SK-N-SH (cell line): Measurements from ENCODE around the gene ACYP2. TPM values are rescaled to one million over a fixed set of nuclear protein-coding genes. Genes with fewer than 3 reads are reported as not detected.

Experiments used
- CTCF ChIA-PET: fragments of 300-600, 350-600 bp; formaldehyde crosslinking; extraction: SDS; loops from one replicate; lab custom pipeline; 2021; lab: Yijun Ruan, JAX
- POLR2A ChIA-PET: fragments of 350-600 bp; sonication (Branson Sonifier 250); formaldehyde crosslinking; extraction: SDS; loops from one replicate; lab custom pipeline; 2020; ENCODE audit warnings: antibody characterized with exemption, inconsistent platforms; lab: Yijun Ruan, JAX
- DNase-seq: peaks from one replicate; pipeline ENCODE4 v3.0.0; 2012
- H2AFZ ChIP-seq: fragments of 200-600 bp; sonication (generic); 2 replicates; pipeline ENCODE4 v1.8.1; 2016; ENCODE audit warnings: antibody characterized with exemption, mild to moderate bottlenecking, low read depth
- H3F3A ChIP-seq: fragments of 200-600 bp; sonication (generic); replicated peaks from 2 replicates; pipeline ENCODE3; 2016; ENCODE audit warnings: antibody characterized with exemption, mild to moderate bottlenecking; ENCODE audit not compliant: insufficient read depth
- H3K27ac ChIP-seq, 2 experiments: fragments of 200-500 bp in 1 of 2; fragments of 200-600 bp in 1 of 2; sonication (Bioruptor generic) in 1 of 2; sonication (generic), shearing (Covaris generic) in 1 of 2; 2 replicates each; pipeline versions ENCODE4 v1.5.1 to v1.6.1; 2014 to 2016; ENCODE audit warnings: low read depth in 2 of 2, inconsistent platforms in 1 of 2, low read length in 1 of 2, mild to moderate bottlenecking in 1 of 2, mixed read lengths in 1 of 2
- H3K27me3 ChIP-seq: fragments of 200-600 bp; sonication (generic), shearing (Covaris generic); 2 replicates; pipeline ENCODE4 v1.6.1; 2016; ENCODE audit warnings: mixed run types; ENCODE audit not compliant: insufficient read depth
- H3K36me3 ChIP-seq, 2 experiments: fragments of 200-500 bp in 1 of 2; fragments of 200-600 bp in 1 of 2; sonication (Bioruptor generic) in 1 of 2; sonication (generic) in 1 of 2; replicated peaks in 1 of 2; 2 replicates each; pipeline versions ENCODE3 to v1.5.1; 2014 to 2016; ENCODE audit warnings: low read length in 1 of 2, mild to moderate bottlenecking in 1 of 2; ENCODE audit not compliant: insufficient read depth in 2 of 2, control insufficient read depth in 1 of 2
- H3K4me1 ChIP-seq, 2 experiments: fragments of 200-500 bp in 1 of 2; fragments of 200-600 bp in 1 of 2; sonication (Bioruptor generic) in 1 of 2; sonication (generic), shearing (Covaris generic) in 1 of 2; 2 replicates each; pipeline versions ENCODE4 v1.5.1 to v1.6.1; 2014 to 2016; ENCODE audit warnings: low read depth in 1 of 2, low read length in 1 of 2, mixed run types in 1 of 2; ENCODE audit not compliant: insufficient read depth in 2 of 2, control insufficient read depth in 1 of 2
- H3K4me2 ChIP-seq: fragments of 200-600 bp; sonication (generic), shearing (Covaris generic); 2 replicates; pipeline ENCODE4 v1.6.1; 2017; ENCODE audit warnings: mixed run types
- H3K4me3 ChIP-seq, 2 experiments: fragments of 200-500 bp in 1 of 2; fragments of 200-600 bp in 1 of 2; sonication (Bioruptor generic) in 1 of 2; sonication (generic), shearing (Covaris generic) in 1 of 2; 2 replicates each; pipeline versions ENCODE4 v1.5.1 to v1.8.1; 2014 to 2016; ENCODE audit warnings: low read depth in 2 of 2, inconsistent platforms in 1 of 2, low read length in 1 of 2, mild to moderate bottlenecking in 1 of 2, mixed read lengths in 1 of 2, moderate library complexity in 1 of 2
- H3K79me2 ChIP-seq: fragments of 200-600 bp; sonication (generic); 2 replicates; pipeline ENCODE4 v1.8.1; 2017; ENCODE audit warnings: mild to moderate bottlenecking; ENCODE audit not compliant: insufficient read depth
- H3K9ac ChIP-seq: fragments of 200-600 bp; sonication (generic); 2 replicates; pipeline ENCODE4 v1.6.1; 2017; ENCODE audit warnings: mixed run types
- H3K9me2 ChIP-seq: fragments of 200-600 bp; sonication (generic); 2 replicates; pipeline ENCODE4 v1.6.1; 2017; ENCODE audit warnings: mixed run types
- H3K9me3 ChIP-seq: fragments of 200-600 bp; sonication (generic); 2 replicates; pipeline ENCODE4 v1.6.1; 2017; ENCODE audit warnings: mixed run types, mild to moderate bottlenecking, moderate library complexity
- H4K20me1 ChIP-seq: fragments of 200-600 bp; sonication (generic); 2 replicates; pipeline ENCODE4 v1.6.1; 2017; ENCODE audit warnings: mild to moderate bottlenecking, mixed run types; ENCODE audit not compliant: insufficient read depth
- CTCF ChIP-seq: fragments of 200-600 bp; sonication (generic); IDR thresholded peaks from 2 replicates; pipeline ENCODE4 v1.6.1; 2017; ENCODE audit warnings: antibody characterized with exemption, mild to moderate bottlenecking, moderate library complexity
- EP300 ChIP-seq, 2 experiments: IDR thresholded peaks; 2 replicates each; pipeline versions ENCODE4 v1.4.0 to v1.6.1; 2012; ENCODE audit warnings: borderline replicate concordance in 1 of 2, low read depth in 1 of 2, low read length in 1 of 2
- JUND ChIP-seq: IDR thresholded peaks from 2 replicates; pipeline ENCODE4 v1.4.0; 2012
- NFIC ChIP-seq: IDR thresholded peaks from 2 replicates; pipeline ENCODE4 v1.4.0; 2012; ENCODE audit warnings: borderline replicate concordance
- NRF1 ChIP-seq: IDR thresholded peaks from 2 replicates; pipeline ENCODE4 v1.6.1; 2012; ENCODE audit warnings: low read depth, mild to moderate bottlenecking, low read length
- PBX3 ChIP-seq: IDR thresholded peaks from 2 replicates; pipeline ENCODE4; 2012
- POLR2AphosphoS5 ChIP-seq: IDR thresholded peaks from 2 replicates; pipeline ENCODE4 v1.6.1; 2012; ENCODE audit warnings: low read depth, low read length
- RAD21 ChIP-seq: IDR thresholded peaks from 2 replicates; pipeline ENCODE4 v1.6.1; 2012; ENCODE audit warnings: mild to moderate bottlenecking, low read length
- RFX5 ChIP-seq: IDR thresholded peaks from 2 replicates; pipeline ENCODE4 v1.6.1; 2012; ENCODE audit warnings: mild to moderate bottlenecking, improper control_type of control experiment, low read length
- RXRA ChIP-seq: IDR thresholded peaks from 2 replicates; pipeline ENCODE4 v1.4.0; 2012; ENCODE audit warnings: low read depth, mild to moderate bottlenecking, borderline replicate concordance
- TCF12 ChIP-seq: IDR thresholded peaks from 2 replicates; pipeline ENCODE4 v1.4.0; 2012
- USF1 ChIP-seq: IDR thresholded peaks from 2 replicates; pipeline ENCODE4 v1.4.0; 2012; ENCODE audit warnings: low read depth, borderline replicate concordance
- USF2 ChIP-seq: fragments of 150-350 bp; IDR thresholded peaks from 2 replicates; pipeline ENCODE4 v1.6.1; 2017; ENCODE audit warnings: antibody characterized with exemption, low read length, low read depth, borderline replicate concordance
- YY1 ChIP-seq: IDR thresholded peaks from 2 replicates; pipeline ENCODE4 v1.4.0; 2012; ENCODE audit warnings: low read depth, mild to moderate bottlenecking
- ZBTB33 ChIP-seq: IDR thresholded peaks from 2 replicates; pipeline ENCODE4 v1.4.0; 2012; ENCODE audit warnings: low read depth, borderline replicate concordance
- polyA plus RNA-seq, 3 experiments: library from polyadenylated mRNA; depleted of rRNA; stranded (reverse); fragments of >200 nt; gene quantifications; 2 replicates each; pipeline ENCODE4 v1.2.3, GENCODE V29; 2012

Gene ACYP2
- polyA plus RNA-seq, 1 of the 3 experiments (the other 2 are of a cell fraction) = 8.8 TPM

- Histone ChIP-seq H3K36me3 (no peaks in the 10 kb centered on the region), H3K27me3 (no peaks in the 10 kb centered on the region), H3K9me3 (no peaks in the 10 kb centered on the region), H3K9ac (no peak overlapping the region), H3F3A (no peaks in the 10 kb centered on the region), H4K20me1 (no peaks in the 10 kb centered on the region), H3K27ac (no peak overlapping the region), H3K4me3 (no peak overlapping the region), H2AFZ (no peak overlapping the region), H3K79me2 (no peaks in the 10 kb centered on the region), H3K4me2 (no peak overlapping the region), H3K4me1 (no peaks in the 10 kb centered on the region; a peak in 2 of 4 replicates)
- no peak for DNase-seq
- POLR2A ChIA-PET = no interaction called here
- TF ChIP-seq YY1 (no peak), EP300 (IDR thresholded peaks at IDR 0.05; ENCODE audit: borderline replicate concordance in 1 of 2, low read depth in 1 of 2, low read length in 1 of 2) (no peak), USF2 (no peak), NFIC (no peak), USF1 (no peak), NRF1 (no peak), CTCF (no peak), JUND (no peak), ZBTB33 (no peak), RFX5 (no peak), RAD21 (no peak), POLR2AphosphoS5 (no peak), RXRA (no peak), TCF12 (no peak), PBX3 (no peak)
- TF ChIP-seq, all 33 proteins: peak for 0
- no peaks in the 10 kb centered on the region; the same call in 1 of the 2 replicates for H3K9me2 ChIP-seq
- CTCF ChIA-PET = no interaction called here
Observed at GRCh38 chr2:54303631-54304030, 188.2 kb downstream of the ACYP2 start.
